HG03442 (cell line): Measurements from ENCODE around the gene FOXK1.

Source experiments
- ATAC-seq: cut with Tn5 transposase; IDR thresholded peaks from one replicate; pipeline ENCODE4 v1.9.1; 2021; ENCODE audit warnings: mild to moderate bottlenecking, moderate library complexity; ENCODE audit not compliant: unreplicated experiment

FOXK1 gene

DNA sequence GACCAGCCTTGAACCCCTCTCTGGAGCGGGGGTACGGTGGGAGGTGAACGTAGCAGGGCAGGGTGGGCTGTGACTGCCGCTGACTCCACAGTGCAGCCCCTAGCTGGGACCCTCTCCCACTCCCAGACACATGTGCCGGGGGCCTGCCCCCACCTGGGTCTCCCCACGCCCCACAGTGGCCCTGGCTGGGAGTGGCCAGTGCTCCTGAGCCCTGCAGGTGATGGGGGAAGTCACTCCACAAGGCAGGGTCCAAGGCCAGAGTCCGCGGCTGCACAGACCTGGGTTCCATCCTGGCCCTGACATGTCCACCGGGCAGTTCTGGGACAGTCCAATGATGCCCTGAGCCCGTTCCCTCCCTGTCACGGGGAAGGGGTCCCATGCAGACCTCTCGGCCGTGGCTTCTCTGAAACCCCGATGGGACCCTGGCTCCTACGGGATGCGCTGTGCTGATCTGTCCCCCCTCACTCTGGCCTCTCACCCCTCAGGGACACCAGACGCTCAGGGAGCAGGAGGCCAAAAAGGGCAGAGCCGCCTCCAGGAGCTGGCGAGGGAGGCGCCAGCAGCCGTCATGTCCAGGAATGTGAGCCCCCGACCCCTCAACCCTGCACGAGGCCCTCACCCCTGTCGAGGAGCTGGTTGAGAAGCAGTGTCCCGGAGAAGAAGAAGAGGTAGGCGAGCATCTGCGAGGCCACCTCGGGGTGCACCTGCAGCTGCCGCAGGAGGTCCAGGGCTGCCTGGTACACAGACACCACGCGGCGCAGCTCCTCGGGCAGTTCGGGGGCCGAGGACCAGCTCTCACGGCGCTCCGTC lies 133.7 kb downstream of the FOXK1 start:
- no peak for ATAC-seq

DNA sequence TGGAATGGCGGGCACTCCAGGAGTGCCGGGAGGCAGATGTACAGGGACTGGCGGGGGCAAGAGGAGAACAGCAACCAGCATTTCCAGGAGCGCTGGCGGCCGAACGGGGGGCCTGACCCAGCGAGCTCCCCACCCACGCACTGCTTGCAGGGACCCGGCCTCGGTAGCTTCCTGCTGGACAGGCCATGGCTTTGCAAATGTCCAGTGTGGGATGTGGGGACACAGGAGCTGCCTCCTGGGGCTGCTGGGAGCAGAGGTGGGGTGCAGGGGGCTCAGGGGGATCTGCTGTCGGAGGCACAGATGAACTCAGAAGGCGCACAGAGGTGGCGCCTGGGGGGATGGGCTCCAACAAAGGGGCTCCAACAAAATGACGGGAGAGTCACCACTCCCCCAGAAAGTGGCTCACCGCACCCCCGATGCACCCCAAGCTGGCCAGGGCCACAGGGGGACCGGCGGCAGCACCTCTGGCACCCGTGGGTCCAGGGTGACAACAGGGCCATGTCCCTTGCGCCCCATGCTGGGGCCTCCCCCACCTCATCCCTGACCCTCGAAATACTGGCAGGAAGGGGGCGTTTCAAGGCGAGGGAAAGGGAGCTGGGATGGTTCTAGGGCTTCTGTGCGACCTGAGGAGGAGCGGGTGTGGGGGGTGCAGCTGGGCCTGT lies 134.5 kb downstream of the FOXK1 start:
- ATAC-seq: no peak

DNA sequence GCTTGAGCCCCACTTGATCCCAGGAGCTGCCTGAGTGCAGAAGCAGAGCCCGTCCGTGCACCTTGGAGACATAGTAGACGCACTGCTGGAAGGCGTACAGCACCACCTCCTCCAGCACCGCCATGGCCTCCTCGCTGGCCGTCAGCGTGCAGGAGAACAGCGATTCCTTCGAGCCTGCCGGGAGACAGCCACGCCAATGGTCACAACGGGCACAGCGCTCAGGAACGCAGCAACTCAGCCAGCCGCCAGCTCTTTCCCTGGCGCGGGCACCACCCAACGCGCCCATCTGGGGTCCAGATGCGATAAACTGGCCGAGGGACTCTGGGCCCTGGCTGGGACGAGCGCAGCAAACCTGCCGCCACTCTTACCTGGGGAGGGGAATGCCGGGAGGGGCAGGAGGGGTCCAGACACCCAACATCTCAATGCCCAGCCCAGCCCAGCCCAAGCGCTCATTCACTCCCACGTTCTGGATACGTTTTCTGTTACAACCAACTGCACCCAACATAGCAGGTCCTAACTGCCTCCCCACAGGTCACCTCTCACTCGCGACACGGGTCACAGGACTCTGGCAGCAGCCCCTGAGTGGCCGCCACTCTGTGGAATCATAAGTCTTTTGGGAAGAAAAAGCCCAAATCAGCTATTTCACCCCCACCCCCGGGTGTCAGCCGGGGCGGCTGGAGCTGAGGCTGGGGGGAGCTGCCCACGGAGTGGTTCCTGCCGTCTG lies 135.2 kb downstream of the FOXK1 start:
- no peak for ATAC-seq

DNA sequence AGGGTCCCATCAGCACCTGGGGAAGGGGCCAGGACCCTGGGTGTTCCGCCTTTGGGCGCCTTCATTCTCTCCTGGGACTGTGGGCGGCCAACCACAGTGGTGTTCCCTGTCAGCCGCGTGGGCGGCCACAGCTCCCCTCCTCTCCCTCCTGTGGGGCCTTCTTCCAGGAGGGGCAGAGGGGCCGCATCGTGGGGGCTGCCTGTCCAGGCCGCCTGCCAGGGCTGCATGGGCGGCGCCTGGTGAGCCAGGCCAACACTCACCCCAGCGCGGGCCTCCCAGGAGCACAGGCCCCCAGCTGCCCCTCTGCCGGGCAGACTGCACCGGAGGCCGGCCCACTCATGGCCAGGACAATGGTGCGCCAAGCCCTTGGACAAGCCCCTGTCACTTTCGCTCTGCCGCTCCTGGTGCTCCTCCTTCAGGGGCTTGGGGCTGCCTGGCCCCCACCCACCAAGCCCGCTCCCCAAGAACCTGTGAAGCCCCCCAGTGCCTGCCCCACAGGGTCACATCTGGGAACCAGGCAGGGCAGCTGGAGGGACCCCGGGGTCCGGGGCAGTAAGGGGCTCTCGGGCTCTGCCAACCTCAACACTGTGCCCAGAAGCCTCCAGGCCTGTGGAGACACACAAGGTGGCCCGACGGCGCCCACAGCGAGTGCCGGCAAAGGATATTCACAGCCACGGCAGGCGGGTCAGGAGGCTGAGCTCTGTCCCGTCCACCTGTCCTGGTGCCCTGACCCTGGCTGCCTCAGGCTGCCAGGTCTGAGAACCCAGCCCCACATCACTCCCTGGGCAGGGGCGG lies 136.1 kb downstream of the FOXK1 start:
- ATAC-seq: no peak

DNA sequence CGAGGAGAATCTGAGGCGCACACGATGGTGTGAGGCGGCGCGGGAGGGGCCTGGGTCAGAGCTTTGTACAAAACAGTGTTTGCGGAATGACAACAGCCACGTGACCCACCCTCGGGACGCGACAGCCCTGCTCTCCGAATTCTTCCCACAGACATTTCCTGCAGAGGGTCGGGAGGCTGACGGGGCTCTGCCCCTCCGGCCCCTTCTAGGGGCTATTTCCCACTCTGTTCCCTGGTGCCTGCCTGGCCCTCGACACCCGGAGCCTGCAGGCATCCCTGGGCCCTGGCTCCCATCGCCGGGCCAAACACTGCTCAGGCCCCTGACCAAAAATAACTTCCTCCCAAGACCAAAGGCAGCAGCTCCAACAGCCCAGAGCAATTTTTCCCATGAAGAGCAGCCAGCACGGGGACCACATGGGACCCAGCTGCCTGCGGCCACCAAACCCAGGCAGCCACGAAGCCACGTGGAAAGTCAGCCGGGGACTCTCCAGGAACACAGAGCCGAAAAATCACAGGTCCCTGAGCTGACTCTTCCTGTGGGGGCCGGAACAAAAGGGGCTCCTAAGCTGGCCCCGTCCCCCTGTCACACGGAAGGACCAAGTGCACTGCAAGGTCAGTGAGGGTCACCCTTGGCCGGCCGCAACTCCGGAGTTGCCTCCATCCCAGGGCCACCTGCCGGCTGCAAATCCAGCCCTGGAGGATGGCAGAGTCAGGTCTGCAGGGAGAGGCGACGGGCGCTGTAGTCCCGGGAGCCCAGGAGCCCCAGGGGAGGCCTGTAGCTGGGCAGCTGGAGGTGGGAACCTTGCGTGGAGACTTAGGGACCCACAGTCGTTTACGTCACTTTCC lies 137.7 kb downstream of the FOXK1 start:
- ATAC-seq: no peak

DNA sequence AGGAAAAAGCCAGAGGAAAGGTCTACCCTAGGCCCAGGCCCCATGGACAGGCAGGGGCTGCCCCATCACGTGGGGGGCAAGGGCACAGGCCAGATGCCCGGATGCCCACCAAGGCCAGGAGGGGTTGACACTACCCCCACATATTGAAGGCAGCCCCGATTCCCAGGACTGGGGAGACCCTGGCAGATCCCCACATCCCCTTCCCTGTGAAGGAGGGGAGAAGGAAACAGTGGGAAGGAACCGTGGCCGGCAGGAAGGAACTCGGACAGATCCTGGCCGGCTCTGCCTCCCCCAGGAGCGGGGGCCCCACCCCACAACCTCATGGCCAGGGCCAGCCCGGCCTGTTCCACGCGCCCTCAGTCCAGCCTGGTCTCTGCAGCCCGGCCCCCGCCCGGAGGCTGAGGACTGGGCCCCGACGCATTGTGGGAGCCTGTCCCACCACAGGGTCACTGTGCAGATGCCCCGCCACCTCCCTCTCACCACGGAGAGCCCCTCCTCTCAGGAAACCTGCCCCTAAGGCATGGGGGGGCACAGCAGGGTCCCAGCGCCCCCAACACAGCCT lies 138.4 kb downstream of the FOXK1 start:
- no peak for ATAC-seq
